HepG2 (cell line): Measurements from ENCODE around the gene NDRG3. TPM values are rescaled to one million over a fixed set of nuclear protein-coding genes. Genes with fewer than 3 reads are reported as not detected.

Experiments
- AKNA ChIP-seq: sonication (generic); formaldehyde crosslinking; IDR thresholded peaks from 2 replicates; pipeline ENCODE4 v1.4.0; 2020; ENCODE audit warnings: missing genetic modification reagents, borderline replicate concordance
- CHCHD3 ChIP-seq: sonication (generic); formaldehyde crosslinking; IDR thresholded peaks from 2 replicates; pipeline ENCODE4 v1.8.0; 2022; ENCODE audit warnings: mild to moderate bottlenecking, missing genetic modification reagents, moderate library complexity
- ESRRA ChIP-seq: sonication (generic); formaldehyde crosslinking; IDR thresholded peaks from 2 replicates; pipeline ENCODE4 v1.5.1; 2020; ENCODE audit warnings: mild to moderate bottlenecking, low read depth, missing genetic modification reagents
- KDM3A ChIP-seq: IDR thresholded peaks from 2 replicates; pipeline ENCODE4 v1.6.1; 2018; ENCODE audit warnings: low read depth, missing compliant biosample characterization
- NFE2L1 ChIP-seq: sonication (generic); formaldehyde crosslinking; IDR thresholded peaks from 2 replicates; pipeline ENCODE4 v1.4.0; 2020; ENCODE audit warnings: missing genetic modification reagents, mild to moderate bottlenecking, borderline replicate concordance
- POGK ChIP-seq: sonication (generic); formaldehyde crosslinking; conservative IDR thresholded peaks from 2 replicates; pipeline ENCODE4 v1.8.0; 2022; ENCODE audit warnings: mild to moderate bottlenecking, moderate library complexity, missing genetic modification reagents
- ZBTB39 ChIP-seq: sonication (generic); formaldehyde crosslinking; IDR thresholded peaks from 2 replicates; pipeline ENCODE4 v1.5.0; 2020; ENCODE audit warnings: missing genetic modification reagents
- ZBTB49 ChIP-seq: sonication (generic); formaldehyde crosslinking; IDR thresholded peaks from 2 replicates; pipeline ENCODE4 v1.4.0; 2020; ENCODE audit warnings: missing genetic modification reagents, borderline replicate concordance
- ZFP82 ChIP-seq: sonication (generic); formaldehyde crosslinking; IDR thresholded peaks from 2 replicates; pipeline ENCODE4 v1.5.1; 2020; ENCODE audit warnings: mild to moderate bottlenecking, missing genetic modification reagents, borderline replicate concordance
- ZNF205 ChIP-seq: IDR thresholded peaks from 2 replicates; pipeline ENCODE4 v1.6.1; 2018; ENCODE audit warnings: missing biosample characterization, missing genetic modification reagents
- ZNF839 ChIP-seq: sonication (generic); formaldehyde crosslinking; IDR thresholded peaks from 2 replicates; pipeline ENCODE4 v1.4.0; 2020; ENCODE audit warnings: missing genetic modification reagents, mild to moderate bottlenecking, borderline replicate concordance
- polyA plus RNA-seq, 8 experiments: library from polyadenylated mRNA; depleted of rRNA in 3 of 8; stranded (reverse) in 7 of 8; unstranded in 1 of 8; fragments of >200 nt; fragmentation: Illumina TruSeq in 4 of 8; extraction: Trizol in 4 of 8; gene quantifications; 2 replicates each; pipeline versions ENCODE4 v1.2.1 to v1.2.3, GENCODE V29; 2011 to 2016; ENCODE audit warnings: low read depth in 4 of 8, missing spikeins in 1 of 8, mixed read lengths in 1 of 8; ENCODE audit not compliant: insufficient read depth in 1 of 8
- total RNA-seq, 5 experiments: library from RNA; depleted of rRNA; stranded (reverse); fragments of >200 nt; fragmentation: Illumina TruSeq; extraction: Trizol; gene quantifications; 2 replicates each; pipeline ENCODE4 v1.2.3, GENCODE V29; 2016; ENCODE audit warnings: low read depth in 1 of 5

NDRG3 gene
- total and polyA plus RNA-seq, 2 of the 13 experiments (the other 11 are each of a cell fraction or from before 2014, with no cell fraction given) = 36.0 to 40.5 TPM

GRCh38 chr20:36624068-36624943 lies 121.6 kb downstream of the NDRG3 start (continued):
- no peak for TF ChIP-seq ZBTB39 (CRISPR knock-in tag)
- TF ChIP-seq NFE2L1 (CRISPR knock-in tag) = no peak
- TF ChIP-seq KDM3A (CRISPR knock-in tag) = no peak
- TF ChIP-seq ZNF205 (CRISPR knock-in tag) = 0 out of 2 replicates have a peak, but pooled peaks have one; percentile 39
- 0 out of 2 replicates have a peak, but pooled peaks have one; percentile 59 for TF ChIP-seq ZBTB49 (CRISPR knock-in tag)
- TF ChIP-seq AKNA (CRISPR knock-in tag) = no peak
- TF ChIP-seq POGK (CRISPR knock-in tag) = no peak
- no peak for TF ChIP-seq ZFP82 (CRISPR knock-in tag)
- TF ChIP-seq ESRRA (CRISPR knock-in tag) = no peak
- no peak for TF ChIP-seq CHCHD3 (CRISPR knock-in tag)
- TF ChIP-seq ZNF839 = no peak
